C4-2B (cell line): ENCODE results near the gene CCL7.

ENCODE experiments used
- CTCF ChIP-seq: fragments of 450-650 bp; conservative IDR thresholded peaks from 2 replicates; pipeline ENCODE4 v1.5.1; 2017; ENCODE audit warnings: mild to moderate bottlenecking
- ZFX ChIP-seq: fragments of 450-650 bp; IDR thresholded peaks from 2 replicates; pipeline ENCODE4 v1.6.1; 2017

GRCh38 chr17:34300652-34301370 is 30.8 kb downstream of the CCL7 start:
- TF ChIP-seq CTCF (no peak), ZFX (no peak)
